Amniotic stem cell (primary cell): ENCODE results near the gene EFNA4.

Source experiments
- DNase-seq: peaks from one replicate; lab custom pipeline; 2025; lab: John Stamatoyannopoulos, UW

The EFNA4 gene

DNA sequence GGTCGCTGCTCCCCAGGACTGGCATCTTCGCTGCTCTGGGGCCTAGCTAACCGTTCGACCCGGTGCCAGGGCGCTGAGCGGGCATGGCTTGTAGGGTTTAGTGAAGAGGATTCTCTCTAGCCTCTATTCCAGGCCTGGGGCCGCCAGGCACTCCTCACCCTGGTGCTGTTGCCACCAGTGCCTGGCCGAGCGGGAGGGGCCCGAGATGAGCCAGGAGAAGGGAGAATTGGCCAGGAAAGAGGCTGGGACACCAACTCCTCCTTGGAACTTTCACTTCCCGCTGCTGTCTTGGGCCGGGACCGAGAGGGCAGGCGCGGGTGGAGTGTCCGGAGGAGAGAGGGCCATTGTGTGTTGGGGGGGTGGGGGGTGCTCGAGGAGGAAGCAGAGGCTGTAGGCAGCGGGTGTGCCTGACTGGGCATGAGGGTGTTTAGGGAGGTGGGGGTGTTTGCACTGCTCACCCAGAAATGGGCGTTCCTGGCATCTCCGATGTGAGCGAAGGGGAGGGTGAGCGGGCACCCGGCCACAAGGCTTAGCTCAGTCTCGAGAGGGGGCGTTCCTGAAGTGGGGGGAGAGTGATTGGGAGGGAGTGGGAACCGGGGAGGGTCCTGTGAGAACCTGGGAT is 11.7 kb upstream of the EFNA4 start:
- DNase-seq = peak; percentile 3

GRCh38 chr1:155052439-155053395 is 10.8 kb upstream of the EFNA4 start:
- no peak for DNase-seq

- DNase-seq = no peak
These were observed 9.9 kb upstream of the EFNA4 start for GRCh38 chr1:155053531-155054105.

- DNase-seq = no peak
These were observed 6.4 kb upstream of the EFNA4 start for GRCh38 chr1:155057104-155057503.

DNA sequence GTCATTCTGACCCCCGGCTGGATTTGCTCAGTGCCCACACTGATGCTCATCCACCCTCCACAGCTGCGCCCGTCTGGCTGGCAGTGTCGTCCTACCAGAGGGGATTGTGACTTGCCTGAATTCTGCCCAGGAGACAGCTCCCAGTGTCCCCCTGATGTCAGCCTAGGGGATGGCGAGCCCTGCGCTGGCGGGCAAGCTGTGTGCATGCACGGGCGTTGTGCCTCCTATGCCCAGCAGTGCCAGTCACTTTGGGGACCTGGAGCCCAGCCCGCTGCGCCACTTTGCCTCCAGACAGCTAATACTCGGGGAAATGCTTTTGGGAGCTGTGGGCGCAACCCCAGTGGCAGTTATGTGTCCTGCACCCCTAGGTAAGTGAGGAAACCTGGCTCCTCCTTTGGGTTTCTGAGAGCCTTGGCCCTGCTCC is 5.7 kb upstream of the EFNA4 start:
- no peak for DNase-seq

- no peak for DNase-seq
These were observed 2.8 kb upstream of the EFNA4 start for GRCh38 chr1:155060736-155061135.

DNA sequence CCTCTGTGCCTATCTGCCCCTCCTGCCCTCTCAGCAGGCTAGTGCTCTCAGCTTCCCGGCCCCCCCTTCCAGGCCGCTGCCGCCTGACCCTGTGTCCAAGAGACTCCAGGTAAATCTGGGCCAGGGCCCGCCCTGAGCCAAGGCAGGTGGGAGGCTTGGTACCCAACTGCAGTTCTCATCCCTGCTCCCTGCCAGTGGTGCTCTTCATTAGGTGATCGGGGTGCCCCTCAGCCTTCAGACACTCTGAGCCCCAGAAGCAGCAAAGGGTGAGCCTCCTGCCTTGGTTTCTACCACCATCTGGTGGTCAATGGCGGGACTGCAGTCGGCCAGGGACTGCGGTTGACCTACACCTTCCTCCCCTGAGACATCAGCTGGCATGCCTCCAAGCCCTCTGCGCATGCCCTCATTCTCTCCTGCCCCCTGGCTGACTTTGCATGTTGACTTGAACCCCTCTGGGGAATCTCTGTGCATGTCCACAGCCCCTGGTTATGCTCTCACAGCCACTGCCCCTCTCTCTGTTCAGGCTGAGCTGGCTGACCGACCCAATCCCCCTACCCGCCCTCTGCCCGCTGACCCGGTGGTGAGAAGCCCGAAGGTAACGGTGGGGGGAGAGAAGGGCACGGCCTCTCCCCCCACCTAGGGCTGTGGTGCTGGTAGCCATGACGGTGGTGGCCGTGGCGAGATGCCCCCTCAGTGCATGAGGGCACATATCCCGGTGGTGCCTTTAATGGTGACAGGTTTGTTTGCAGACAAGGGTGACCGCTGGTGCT is 2.0 kb upstream of the EFNA4 start:
- no peak for DNase-seq

GRCh38 chr1:155062151-155062686 is 1.3 kb upstream of the EFNA4 start:
- no peak for DNase-seq

GRCh38 chr1:155062702-155063411 is 683 bp upstream of the EFNA4 start:
- no peak for DNase-seq

- DNase-seq = no peak
These were observed 731 bp downstream of the EFNA4 start for GRCh38 chr1:155064111-155064831.

- no peak for DNase-seq
These were observed 1.4 kb downstream of the EFNA4 start for GRCh38 chr1:155064832-155065429.

DNA sequence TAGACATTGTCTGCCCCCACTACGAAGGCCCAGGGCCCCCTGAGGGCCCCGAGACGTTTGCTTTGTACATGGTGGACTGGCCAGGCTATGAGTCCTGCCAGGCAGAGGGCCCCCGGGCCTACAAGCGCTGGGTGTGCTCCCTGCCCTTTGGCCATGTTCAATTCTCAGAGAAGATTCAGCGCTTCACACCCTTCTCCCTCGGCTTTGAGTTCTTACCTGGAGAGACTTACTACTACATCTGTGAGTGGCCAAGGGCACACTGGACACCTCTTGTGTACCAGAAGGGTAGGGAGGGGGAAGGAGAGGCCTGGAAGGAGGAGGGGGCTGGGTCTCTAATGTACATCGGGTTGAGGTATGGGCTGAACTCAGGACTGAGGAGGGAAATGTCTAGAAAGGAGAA is 3.2 kb downstream of the EFNA4 start:
- DNase-seq = no peak

GRCh38 chr1:155068599-155068998 is 5.1 kb downstream of the EFNA4 start:
- no peak for DNase-seq

DNA sequence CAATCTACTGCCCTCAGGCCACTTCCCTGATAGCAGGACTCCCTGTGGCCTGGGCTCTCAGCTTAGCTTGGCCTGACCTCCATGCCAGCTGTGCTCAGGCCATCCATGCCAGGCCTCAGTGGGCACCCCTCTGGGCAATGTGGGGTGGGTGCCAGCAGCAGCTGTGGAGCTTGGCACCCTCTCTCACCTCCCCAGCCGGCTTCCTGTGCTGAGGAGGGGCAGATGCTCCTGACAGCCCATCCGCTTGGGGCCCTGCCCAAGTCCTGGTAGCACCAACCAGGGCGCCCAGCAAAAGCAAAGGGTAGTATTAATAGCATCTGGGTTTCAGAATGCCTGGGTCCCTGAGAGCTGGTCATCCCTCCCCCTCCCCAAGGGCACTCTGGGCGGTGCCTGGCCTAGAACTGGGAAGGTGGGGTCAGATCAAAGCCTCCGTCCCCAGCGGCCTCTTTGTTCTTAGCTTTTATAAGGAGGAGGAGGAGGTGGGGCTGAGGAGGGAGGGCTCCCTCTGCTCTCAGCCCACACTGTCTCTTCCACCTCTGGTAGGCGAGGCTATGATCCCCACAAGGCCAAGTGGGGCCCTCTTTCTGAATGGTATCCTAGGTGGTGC is 6.1 kb downstream of the EFNA4 start:
- DNase-seq = no peak

GRCh38 chr1:155070158-155070621 is 6.7 kb downstream of the EFNA4 start:
- no peak for DNase-seq

DNA sequence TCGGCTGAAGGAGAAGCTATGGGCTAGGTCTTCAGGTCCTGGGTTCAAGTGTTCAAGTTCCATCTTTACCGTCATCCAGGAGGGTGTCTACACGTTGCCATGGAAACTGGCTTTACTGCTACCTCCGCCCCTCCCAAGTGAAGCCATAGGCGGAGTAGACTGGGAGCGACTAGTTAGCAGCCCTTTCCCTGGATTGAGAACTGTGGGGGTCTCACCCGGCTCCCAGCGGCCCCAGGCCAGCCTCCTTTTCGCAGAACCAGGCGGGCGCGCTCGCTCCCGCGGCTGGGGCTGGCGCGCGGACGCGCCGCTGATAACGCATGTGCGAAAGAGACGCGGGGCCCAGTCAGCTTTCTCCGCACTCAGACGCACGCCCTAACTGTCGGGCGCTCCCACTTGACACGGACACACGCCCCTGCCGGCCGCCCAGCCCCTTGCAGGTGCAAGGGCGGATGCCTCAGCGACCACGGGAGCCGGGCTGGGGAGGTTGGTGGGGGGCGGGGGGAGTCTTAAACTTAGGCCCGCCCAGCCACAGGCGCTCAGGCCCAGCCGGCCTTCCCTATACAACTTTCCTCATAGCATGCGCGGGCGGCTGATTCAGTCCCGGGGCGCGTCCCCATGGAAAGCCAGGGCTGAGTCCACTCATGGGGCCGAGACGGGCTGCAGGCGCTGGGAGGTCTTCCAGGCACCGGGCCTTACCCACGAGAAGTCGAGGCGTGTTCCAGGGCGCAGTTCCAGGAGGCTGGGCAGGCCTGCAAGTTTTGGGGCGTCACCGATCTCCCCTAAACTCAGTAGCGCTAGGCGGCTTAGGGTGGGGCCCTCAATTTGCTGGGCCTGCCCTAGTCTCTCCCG is 7.4 kb downstream of the EFNA4 start:
- DNase-seq = peak; percentile 15

DNA sequence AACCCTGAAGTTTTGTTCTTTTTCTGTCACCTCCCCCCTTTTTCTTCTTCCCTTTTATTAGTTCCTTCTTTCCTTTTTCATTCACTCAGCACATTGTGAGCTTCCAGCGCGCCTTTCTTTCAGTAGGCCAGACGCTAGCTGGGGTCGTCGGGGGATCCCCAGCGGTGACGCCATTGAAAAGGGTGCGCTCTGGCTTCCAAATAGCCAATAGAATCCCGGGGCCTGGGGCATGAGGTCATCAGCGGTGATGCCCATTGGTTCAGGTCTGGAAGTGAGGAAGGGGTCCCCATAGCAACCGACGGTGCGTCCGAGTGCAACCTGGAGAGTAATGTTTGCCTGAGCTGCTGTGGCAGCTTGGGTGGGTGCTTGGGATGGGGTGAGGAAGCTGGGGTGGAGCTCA is 8.2 kb downstream of the EFNA4 start:
- DNase-seq = no peak

DNA sequence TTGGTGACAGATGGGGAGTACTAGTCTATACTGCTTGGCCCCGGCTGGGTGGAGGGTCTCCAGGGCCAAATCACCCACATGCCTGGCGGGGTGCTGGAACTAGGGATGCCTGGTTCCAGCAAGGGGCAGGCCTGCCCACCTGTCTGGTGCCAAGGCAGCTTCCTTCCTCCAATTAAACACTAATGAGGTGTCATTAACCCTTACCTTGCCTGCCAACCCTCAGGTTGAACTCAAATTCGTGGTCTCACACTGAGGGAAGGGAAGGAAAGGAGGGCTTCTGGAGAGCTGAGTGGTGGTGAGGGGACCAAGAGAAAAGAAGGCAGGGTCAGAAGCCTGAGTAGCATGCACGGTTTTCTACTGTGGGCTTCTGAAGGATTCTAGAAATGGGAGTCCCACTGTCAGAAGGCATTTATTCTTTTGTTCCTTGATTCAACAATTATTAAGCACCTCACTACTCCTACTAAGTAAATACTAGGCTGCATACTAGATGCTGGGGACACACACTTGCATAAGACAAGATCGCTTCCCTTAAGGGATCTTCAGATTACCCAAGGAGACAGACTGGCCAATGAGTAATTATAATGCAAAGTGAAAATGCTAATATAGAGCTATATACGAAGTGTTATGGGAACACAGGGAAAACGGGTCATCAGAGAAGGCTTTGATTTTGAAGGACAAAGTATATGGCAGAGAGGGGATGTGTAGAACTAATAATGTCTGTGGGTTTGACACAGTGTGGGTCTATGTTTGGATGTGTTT is 9.2 kb downstream of the EFNA4 start:
- no peak for DNase-seq
